GM21447 (cell line): ENCODE data around the gene INAFM2.

Experiments
- ATAC-seq: cut with Tn5 transposase; IDR thresholded peaks from one replicate; pipeline ENCODE4 v1.9.1; 2021; ENCODE audit not compliant: unreplicated experiment

Gene INAFM2

GRCh38 chr15:40327457-40327856 lies 4.0 kb downstream of the INAFM2 start:
- ATAC-seq, result no peak

DNA sequence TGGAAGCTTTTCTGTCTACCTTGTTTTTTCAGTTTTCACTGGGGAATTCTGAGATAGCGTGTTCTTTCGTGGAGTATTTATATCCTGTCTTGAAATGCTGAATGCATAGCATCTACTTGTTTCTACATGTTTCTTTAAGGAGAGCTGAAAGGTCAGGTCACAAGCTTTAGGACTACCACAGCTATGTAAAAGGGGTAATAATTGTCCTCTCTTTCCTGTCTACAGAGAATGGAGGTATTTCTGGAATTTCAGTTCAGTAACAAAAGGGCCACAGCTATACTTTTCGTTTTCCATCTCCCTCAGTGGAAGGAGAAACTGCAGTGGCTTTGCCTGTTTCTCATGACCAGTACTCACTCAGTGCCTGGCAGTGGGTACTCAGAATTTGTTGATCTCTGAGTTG lies 4.7 kb downstream of the INAFM2 start:
- no peak for ATAC-seq

- no peak for ATAC-seq
These were observed 5.3 kb downstream of the INAFM2 start for GRCh38 chr15:40328751-40329150.

DNA sequence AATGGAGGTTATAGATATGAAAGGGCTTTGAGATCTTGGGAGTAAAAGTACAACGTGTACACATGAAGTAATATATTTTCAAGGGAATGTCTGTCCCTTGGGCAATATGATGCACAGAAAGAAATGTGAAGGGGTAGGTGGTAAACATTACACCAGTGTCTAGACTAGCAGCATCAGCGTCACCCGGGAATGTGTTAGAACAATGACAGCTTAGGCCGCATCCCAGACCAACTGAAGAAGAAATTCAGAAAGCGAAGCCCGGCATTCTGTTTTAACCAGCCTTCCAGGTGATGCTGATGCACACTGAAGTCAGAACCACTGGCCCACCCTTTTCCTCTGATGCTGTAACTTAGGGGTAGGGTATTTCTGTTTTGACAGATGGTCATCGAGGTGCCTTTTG lies 6.3 kb downstream of the INAFM2 start:
- ATAC-seq, result no peak

- no peak for ATAC-seq
These were observed 6.9 kb downstream of the INAFM2 start for GRCh38 chr15:40330368-40330836.

DNA sequence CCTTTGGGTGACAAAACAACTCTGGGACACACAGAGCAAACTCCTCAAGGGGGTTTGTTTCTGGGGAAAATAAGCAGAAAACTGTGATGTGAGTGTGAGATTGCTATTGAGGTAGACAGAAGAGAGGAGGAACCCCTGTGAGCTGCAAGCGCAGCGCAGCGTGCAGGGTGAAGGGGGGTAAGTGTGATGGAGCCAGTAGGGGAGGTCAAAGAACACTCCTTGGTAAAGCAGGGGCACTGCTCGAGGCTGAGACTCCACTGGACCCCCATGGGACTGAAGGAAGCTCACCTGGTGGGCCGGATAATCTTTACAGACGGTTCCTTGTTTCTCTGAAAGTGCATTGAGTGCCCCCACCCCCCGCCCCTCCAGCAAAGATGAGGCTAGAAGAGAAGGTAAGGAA lies 7.5 kb downstream of the INAFM2 start:
- no peak for ATAC-seq

DNA sequence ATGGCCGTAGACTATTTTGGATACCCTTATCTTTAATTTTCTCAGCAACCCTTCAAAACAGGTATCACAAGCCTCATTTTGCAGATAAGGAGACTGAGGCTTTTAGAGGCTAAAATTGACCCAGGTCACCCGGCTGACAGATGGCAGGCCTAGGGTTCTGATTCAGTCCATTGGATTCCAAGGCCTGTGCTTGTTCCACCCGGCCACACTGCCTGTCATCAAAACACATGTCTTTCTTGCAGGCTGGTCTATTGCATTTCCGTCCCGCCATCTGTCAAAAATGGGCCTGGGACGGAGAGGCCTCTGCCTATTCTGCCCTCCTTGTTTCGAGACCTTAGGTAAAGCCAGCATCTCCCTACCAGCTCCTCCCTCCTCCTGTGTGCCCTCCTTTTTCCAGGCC lies 8.1 kb downstream of the INAFM2 start:
- no peak for ATAC-seq

- no peak for ATAC-seq
These were observed 8.8 kb downstream of the INAFM2 start for GRCh38 chr15:40332113-40332781.

GRCh38 chr15:40333922-40334492 lies 10.5 kb downstream of the INAFM2 start:
- no peak for ATAC-seq

- ATAC-seq, result no peak
These were observed 11.0 kb downstream of the INAFM2 start for GRCh38 chr15:40334541-40334940.

DNA sequence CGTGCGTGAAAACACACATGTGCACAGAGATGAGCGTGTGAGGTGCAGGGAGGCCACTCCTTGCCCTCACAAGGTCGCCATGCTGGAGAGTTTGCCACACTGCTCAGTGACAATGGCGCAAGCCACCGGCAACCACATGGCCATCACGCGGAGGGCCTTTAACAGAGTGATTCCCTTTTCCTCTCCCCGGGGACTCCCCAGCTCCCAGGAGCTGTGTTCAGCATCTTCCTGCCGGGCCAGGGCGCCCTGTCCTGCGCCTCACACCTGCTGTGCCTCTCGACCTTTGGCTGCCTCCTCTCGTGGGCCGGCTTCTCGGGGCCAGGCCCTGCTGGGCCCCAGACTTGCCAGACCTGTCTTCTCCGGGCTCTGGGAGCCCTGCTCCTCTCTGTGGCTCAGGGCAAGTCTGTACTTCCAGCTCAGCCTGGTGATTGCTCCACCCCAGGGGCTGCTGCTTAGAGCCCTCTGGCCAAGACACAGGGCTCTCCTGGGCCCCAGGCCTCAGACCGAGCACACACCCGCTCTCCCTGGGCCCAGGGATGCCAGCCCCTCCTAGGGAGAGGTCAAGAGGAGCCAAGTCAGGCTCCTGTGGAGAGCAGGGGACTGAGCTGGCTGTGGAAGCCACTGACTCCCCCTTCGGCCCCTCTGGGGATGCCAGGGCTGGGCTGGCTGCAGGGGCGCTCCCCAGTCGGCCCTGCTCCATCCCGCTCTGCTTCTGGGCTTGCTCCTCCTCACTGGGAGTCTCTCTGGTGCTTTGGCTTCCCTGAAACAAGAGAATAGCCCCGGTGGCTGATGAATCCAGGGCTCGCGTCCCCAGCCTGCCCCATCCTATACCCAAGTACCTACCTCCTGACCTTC lies 11.7 kb downstream of the INAFM2 start:
- no peak for ATAC-seq

- ATAC-seq, result no peak
These were observed 12.6 kb downstream of the INAFM2 start for GRCh38 chr15:40335938-40336743.

DNA sequence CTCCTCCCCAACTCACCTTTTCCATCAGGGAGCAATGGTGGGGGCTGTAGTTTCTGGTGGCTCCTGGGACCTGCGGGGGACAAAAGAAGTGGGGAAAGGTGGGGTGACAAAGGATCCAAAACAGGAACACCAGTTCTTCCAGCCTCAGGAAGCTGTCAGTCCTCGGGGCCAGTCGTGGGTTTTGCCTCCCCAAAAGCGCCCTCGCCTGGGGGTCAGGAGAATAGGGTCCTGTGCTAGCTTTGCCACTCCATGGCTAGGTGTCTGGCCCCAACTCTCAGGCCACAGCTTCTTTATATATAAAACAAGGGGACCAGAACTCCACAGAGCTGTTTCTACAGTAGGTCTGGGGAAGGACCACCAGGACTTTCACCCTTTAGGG lies 13.2 kb downstream of the INAFM2 start:
- ATAC-seq, result no peak

DNA sequence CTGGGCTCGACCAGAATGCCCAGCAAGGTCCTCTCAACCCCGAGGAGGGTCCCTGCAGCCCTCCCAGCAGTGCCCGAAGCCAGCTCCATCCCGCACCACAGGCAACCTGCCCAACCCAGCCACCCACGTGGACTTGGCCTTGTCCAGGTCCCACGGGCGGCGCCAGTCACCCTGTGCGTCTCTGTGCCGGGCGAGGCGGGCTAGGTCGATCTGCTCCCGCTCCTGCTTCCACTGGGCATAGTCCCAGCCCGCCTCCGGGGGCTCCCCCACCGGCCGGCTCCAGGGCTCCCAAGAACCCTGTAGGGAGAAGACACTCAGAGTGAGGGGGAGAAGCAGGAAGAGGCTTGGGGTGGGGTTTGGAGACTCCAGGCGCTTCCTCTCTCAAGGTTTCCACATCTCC lies 14.1 kb downstream of the INAFM2 start:
- ATAC-seq, result no peak

- no peak for ATAC-seq
These were observed 14.7 kb downstream of the INAFM2 start for GRCh38 chr15:40338041-40338657.

- no peak for ATAC-seq
These were observed 15.6 kb downstream of the INAFM2 start for GRCh38 chr15:40338921-40339620.

GRCh38 chr15:40339621-40339945 lies 16.1 kb downstream of the INAFM2 start:
- no peak for ATAC-seq

DNA sequence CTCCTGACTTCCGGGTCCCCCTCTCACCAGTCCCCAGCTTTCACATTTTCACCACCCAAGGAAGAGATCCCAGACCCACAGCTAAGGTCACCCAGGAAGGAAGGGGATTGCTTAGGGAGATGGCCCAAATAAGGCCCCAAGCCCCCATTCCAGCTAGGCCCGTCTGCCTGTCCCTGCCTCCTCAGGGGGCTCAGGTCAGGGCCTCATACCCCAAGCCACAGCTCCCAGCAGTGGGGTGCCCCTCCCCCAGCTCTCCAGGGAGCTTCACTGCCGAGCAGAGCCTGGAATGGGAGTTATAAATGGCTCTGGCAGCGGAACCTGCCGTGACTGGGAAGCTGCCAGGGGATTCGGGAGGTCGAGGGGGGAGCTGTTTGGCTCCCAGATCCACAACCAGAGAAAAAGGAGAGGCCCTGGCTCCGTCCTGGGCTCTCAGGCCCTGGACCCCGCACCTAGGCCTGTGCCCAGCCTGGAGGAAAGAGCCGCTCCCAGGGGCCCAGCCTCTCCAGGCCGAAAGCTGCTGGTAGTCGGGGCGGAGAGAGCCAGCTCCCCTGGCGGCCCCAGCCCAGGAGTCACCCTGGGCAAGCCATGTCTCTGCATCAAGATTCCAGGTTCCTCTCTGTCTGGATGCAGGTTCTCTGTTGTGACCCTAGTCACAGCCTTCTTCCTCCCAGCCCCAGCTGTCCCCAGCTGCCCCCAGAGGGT lies 16.7 kb downstream of the INAFM2 start:
- ATAC-seq, result no peak

DNA sequence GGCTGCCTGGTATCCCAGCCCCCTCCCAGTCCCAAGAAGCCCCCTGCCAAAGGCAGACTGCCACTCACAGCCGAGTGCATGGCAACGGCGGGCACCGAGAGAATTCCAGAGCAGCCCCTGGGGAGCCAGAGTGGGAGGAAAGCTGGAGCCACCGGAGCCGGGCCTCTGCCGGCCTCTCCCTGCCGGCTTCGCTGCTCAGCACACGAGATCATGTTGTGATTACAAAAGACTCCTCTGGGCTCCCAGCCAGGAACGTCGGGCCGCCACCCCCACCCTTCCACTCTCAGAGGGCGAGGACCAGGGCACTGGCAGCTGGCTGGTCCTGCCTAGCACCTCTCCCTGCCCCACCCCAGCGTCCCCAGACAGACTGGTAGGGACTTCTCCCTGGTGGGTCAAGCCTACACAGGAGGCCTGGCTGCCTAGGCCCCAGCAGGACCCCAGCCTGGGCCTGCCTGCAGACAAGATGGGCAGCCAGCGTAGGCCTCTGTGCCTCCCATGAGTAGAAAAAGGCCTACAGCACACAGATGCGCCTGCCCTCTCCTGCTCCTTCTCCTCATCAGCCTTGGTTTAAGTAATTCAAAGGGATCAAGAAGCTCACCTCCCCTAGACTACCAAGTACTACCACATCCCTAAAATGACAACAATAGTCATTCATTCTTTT lies 17.4 kb downstream of the INAFM2 start, which contains the start of gene CCDC9B:
Gene CCDC9B (minus strand): TSS at position 200 of the 661 bp plus-strand sequence. CDS start 120 bp downstream, at position 80.
- ATAC-seq, result no peak
